Activated T-cell treated with anti-CD3 and anti-CD28 coated beads, Interleukin-2, amount 50 U/mL, for 48 hours (primary cell): ENCODE results near the gene TMEM140.
"Not testable (repeated sequence)": the region's sequence is repeated elsewhere in the genome, so short reads cannot be mapped to it uniquely, and the experiment has no call there.

Experiments used
- DNase-seq, 2 experiments: peaks; one replicate each; pipeline ENCODE4 v3.0.0-alpha.2; 2020

The TMEM140 gene

DNA sequence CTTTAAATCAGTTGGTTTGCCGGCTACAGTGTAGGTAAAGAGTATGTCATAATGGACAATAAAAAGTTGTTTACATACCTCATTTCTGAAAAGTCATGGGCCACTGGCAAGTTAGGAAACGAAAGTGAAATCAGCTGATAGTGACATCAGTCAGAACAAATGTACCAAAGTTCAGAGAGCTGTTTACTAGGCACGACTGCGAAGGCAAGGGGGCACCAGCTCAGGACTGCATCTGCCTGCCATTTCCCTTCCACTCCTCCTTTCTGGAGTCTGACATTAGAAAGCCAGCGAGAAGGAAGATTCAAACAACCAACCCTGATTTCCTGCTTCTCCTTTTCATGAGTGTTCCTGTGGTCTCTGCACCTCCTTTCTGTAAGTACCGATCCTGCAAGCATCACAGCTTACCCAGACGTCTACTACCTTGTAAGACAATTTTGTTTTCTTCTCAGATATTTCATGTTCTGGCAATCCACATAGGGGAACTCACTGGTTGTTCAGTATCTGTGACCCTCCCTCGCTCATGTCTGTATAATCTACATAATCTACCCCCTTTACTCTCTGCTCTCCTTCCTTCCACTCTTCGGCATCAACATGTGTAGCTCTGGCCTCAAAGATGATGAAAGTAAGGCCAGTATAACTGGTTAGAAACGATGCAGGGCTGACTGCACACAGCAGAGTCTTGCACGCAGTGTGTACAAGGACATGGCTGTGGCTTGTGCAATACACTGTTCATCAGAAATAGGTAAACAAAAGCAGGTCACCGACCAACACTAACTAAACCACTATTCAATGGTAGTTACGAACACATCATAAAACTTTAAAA lies at the start of gene TMEM140:
TMEM140 (plus strand) TSS at position 174 of the 823 bp plus-strand sequence. CDS start 16,370 bp downstream, outside the sequence.
- peak; percentile 64 to 66 for DNase-seq

DNA sequence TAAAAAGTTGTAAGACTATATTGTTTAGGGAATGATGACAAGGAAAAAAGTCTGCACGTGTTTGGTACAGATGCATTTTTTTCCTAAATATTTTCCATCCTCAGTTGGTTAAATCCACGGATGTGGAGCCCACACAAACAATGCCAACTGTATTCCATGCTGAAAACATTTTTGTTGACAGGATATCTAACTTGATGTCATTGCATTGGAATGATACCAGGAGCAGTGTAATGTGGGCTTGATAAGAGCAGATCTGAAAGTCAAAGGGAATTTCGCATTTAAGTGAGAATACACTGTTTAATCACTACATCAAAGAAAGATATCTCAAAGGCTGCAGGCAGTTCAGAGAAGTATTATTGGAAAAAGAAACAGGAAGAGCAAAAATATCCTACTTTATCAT lies 49.5 kb upstream of the TMEM140 start:
- no peak for DNase-seq

DNA sequence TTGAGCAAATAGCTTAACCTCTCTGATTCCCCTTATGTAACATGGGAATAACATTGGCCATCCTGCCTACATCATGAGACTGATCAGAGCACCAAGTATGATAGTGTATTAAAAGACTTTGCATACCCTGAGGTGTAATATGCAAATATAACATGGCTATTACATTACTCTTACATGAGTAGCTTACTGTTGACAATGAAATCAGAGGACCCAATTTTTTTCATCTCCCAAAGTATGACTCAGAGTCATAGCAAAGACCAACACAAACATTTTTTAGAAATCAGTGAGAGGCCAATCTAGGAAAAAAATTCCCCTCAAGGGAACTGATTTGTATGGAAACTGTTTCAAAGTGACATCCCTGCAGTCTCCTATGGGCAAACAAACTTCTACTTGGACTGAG lies 47.0 kb upstream of the TMEM140 start:
- no peak for DNase-seq

DNA sequence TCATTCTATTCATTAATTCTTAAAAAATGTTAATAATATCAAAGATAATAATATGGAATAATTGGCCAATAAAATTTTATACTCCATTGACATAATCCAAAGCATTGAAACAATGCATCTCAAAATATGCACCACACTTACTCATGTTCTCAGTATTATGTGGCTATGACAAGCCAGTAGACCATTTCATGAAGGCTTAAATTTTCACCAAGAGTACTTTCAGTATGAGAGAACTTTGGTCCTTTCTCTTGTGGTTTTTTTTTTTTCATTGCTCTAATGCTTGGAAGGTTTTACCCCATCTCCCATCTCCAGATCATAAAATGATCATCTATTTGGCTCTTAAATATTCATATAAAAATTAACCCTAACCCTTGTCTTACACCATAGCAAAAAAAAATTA lies 45.5 kb upstream of the TMEM140 start:
- DNase-seq: no peak

DNA sequence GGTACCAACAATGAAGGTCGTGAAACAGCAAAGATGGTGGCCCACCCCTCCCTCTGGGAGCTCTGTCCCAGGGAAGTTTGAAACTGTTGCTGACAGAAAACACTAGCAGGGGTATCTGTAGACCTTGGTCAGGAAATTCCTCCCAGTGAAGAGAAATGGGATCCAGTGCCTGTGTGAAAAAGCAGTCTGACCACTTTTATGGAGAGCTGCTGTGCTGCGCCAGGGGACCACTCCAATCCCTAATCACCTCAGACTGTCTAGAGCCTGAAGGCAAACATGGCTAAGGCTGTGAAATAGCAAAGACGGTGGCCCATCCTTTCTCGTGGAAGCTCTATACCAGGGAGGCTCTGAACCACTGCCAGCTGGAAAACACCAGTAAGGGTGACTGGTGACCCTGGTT lies 38.3 kb upstream of the TMEM140 start:
- DNase-seq: no peak

DNA sequence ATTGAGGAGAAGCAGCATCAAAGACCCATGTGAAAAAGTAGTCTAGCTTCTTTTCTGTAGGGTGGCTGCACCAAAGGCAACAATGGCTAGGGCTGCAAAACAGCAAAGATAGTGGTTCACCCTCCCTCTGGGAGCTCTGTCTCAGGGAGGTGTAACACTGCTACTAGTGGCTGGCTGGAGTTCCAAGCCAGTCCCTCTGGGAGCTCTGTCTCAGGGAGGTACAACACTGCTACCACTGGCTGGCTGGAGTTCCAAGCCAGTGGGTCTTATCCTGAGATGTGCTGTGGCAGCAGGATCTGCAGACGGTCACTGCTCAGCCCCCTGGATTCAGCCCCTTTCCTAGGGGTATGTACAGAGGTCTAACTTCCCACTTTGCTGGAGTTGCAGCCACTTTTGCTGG lies 37.9 kb upstream of the TMEM140 start:
- no peak for DNase-seq

DNA sequence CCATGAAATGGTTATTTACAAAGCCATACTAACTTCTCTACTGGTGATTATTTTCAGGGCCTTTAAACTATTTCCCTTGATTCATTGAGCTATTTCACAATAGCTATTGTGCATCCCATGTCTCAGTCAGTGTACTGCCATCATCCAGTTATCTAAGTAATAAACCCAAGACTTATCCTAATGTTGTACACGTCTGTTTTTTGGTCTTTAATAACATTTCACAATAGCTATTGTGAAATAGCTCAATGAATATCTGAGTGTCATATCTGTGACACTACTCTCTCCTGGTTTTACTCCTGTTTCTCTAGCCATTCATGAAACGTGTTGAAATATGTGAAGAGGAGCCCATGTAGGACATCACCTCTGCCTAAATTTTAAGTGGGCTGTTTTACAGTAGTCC lies 36.5 kb upstream of the TMEM140 start:
- DNase-seq: no peak

DNA sequence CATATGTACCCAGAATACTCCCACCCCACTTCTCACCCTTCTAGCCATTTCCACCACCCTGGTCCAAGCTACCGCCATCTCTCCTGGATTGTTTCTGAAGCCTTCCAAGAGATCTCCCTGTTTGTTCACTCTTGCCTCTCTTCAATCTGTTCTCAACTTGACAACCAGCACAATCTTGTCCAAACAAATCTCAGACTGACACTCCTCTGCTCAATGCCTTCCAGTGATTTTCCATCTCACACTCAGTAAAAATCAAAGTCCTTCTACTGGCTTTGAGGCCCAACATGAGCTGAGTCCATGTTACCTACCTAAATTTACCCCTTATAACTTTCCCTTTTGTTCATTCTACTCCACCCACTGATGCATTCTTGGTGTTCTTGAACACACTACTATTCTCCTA lies 33.2 kb upstream of the TMEM140 start:
- DNase-seq: no peak

DNA sequence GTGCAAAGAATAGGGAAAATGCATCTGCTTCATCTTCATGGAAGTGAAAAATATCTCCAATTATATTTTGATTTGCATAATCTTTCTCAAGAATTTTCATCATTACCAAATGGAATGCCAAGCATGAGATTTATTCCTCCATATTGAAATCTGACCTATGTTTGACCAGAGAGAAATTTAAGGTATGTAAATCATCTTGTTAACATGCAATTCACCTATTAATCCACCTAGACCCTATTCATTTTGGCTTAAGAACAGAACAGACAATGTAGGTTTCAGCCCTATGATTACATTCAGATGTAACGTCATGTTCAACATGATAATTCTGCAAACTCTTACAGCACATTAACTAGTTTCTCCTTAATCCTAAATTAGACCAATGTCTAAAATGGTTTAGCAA lies 30.8 kb upstream of the TMEM140 start:
- DNase-seq: no peak

DNA sequence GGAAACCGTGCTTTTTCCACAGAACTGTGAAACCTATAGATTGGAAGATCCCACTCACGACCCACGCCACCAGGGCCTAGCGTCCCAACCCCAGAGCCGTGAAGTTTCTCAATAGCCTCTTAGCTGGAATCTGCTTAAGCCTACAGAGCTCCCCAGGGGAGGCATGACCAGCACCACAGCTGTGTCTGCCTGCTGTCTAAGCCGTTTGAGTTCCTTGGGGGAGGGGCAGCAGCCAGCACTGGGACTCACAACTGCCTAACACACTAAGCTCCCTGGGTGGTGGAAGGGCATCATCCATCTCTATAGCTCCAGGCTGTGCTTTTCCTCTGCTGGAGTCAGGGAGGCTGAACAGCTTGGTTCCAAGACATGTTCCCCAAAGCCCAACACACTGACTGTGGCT lies 26.0 kb upstream of the TMEM140 start:
- no peak for DNase-seq

DNA sequence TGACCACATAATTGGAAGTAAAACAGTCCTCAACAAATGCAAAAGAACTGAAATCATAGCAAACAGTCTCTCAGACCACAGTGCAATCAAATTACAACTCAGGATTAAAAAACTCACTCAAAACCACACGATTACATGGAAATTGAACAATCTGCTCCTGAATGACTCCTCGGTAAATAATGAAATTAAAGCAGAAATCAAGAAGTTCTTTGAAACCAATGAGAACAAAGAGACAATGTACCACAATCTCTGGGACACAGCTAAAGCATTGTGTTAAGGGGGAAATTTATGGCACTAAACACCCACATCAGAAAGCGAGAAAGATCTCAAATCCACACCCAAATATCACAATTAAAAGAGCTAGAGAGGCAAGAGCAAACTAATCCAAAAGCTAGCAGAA lies 23.2 kb upstream of the TMEM140 start:
- not testable (repeated sequence) for DNase-seq

DNA sequence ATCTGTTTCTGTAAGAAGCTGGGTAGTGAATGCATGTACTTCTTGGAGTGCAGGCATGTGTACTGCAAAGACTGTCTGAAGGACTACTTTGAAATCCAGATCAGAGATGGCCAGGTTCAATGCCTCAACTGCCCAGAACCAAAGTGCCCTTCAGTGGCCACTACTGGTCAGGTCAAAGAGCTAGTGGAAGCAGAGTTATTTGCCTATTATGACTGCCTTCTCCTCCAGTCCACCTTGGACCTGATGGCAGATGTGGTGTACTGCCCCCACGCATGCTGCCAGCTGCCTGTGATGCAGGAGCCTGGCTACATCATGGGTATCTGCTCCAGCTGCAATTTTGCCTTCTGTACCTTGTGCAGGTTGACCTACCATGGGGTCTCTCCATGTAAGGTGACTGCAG lies 18.9 kb upstream of the TMEM140 start:
- no peak for DNase-seq

DNA sequence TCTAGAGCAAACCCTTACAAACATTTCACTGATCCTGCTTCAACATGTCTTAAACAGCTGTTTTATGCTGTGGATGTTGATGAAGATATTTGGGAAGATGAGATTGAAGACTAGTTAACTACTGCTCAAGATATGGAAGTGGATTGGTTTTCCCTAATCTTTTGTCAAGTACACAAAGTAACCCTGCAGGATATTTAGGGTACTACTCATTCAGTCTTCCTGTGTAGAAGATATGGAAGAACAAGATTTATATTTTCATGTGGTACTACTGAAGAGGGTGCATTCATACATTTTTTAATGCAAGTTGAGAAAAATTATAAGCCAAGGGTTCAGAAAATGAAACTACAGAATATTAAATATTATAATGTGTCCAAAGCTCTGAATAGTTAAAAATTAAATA lies 18.3 kb upstream of the TMEM140 start:
- DNase-seq: no peak

DNA sequence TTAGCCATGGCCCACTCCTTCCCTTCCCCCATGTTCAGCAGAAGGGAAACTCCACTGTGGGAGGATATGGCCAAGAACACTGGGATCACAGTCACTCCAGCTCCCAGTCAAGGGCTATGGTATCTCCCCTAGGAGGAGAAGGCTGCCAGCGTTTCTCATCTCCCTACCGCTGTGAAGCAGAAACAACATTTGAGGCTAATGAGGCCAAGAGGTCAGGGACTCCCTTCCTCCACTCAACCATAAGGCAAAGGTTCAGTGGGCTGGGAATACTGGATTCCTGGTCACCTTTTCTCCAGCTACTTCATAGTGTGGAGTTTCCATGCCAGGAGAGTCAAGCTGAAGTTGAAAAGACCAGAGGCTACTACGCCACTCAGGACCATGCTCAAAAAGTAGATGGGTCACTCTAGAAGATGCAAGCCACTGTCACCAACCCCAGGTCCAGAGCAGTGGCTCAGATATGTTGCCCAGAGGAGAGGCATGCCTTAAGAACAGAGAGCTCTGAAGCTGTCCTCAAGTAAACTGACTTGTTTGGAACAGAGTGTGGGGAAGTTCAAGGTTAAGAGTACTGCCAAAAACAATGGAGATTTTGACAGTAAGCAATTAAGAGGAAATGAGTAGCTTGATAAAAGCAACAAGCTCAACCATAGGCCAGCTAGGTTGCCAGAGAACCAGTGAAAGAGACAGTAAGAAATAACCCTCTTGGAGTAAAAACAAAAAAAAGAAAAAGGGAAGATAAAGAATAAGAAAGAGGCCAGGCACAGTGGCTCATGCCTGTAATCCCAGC lies 3.8 kb upstream of the TMEM140 start:
- DNase-seq: no peak

DNA sequence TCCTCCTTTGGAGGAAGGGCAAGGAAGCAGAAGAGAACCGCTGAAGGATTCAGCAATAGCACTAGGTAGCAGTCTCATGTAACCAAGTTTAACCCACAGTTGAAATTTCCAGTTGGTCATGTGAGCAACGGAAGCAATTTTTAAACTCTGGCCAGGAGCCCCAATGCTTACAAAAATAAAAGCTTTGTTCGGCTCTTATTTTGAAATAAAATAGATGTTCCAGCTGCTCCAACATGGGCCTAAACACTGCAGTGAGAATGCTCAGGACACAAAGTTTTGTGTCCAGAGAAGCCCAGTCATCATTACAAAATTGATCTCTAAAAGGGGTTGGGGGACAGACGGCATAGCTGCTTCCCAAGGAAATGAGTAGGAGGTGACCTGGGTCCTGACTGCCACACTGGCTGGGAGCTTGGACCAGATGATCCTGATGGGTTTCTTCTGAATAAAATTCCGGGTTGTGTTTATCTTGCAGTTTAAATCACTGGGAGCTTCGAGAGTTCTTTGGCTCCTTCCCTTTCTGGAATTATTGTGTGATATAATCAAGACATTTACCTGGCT lies 452 bp upstream of the TMEM140 start:
- peak in 1 of 2 experiments; percentile 36 for DNase-seq

DNA sequence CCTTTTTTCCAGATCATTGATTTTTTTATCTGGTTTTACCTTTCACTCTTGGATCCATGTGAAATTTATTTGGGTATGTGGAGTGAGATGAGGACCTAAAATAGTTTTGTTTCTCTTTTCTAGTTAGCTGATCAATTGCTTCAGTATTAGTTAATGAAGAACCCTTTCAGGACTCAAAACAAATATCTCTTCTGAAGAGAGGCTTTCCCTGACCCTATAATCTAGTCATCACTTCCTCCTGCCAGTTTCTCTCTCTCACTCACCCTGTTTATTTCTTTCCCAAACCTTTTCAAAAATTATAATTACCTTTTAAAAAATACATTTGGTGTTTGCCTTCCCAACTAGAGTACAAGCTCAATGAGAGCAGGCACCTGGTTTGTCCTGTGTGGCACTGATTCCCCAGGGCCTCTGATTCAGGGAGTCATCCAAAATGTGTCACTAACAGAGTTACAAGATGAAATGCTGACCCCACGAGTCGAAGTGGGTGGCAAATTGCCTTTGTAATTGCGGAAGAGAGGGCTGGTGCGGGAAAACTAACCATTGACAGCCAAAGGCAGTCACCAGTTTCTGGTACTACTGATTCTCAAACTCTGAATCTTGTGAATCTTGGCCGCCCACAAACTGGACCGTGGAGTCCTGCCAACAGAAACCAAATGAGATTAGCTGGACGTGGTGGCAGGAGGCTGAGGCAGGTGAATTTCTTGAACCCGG lies 2.4 kb downstream of the TMEM140 start:
- DNase-seq: no peak

DNA sequence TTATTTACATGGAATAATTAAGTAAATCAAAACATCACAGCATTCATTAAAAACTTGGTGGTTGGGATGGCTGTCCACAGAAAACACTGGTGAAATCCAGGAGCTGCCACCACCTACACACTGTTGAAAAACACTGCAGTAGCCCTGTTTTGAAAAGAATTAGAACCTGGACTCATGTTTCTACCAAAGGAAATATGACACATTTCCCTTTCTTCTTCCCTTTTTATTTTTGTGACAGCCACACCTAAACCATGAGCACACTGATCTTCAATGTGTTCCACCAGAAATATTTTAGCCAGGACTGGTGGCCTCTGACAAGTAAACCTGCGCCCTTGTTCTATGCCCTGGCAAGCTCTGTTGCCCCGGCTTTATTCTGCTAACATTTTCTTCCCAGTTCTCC lies 3.3 kb downstream of the TMEM140 start:
- DNase-seq: no peak

DNA sequence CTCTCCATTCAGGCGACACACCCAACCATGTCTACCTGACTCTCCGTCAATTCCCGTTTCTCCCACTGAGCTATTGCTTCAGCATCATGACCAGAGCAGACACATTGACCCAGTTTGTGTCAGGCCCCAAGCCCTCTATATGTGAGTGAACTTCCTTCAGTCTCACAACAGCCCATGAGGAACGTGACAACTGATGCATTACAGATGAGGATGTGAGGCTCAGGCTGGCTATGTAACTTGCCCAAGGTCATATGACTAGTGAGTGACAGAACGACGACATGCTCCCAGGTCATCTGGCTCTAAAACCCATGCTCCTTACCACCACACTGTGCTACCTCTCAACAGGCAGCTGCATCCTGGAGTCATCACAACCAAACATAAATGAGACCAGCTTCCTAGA lies 3.7 kb downstream of the TMEM140 start:
- DNase-seq: no peak

DNA sequence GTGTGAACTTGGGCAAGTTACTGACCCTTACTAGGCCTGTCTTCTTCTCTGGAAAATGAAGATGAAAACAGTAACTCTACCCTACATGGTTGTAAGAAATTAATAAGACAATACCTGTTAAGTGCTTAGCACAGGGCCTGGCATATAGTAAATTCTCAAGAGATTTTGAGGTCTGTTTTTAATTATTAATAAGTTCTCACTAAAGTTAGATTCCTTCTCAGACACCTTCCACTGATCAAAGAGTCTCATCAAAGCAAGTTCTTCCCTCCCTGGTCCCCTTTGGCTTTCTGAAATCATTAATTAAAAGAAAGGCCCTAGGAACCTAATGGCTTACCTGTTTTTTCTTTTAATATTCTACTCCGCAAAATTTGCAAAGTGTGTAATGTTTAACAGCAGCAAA lies 4.6 kb downstream of the TMEM140 start:
- no peak for DNase-seq

DNA sequence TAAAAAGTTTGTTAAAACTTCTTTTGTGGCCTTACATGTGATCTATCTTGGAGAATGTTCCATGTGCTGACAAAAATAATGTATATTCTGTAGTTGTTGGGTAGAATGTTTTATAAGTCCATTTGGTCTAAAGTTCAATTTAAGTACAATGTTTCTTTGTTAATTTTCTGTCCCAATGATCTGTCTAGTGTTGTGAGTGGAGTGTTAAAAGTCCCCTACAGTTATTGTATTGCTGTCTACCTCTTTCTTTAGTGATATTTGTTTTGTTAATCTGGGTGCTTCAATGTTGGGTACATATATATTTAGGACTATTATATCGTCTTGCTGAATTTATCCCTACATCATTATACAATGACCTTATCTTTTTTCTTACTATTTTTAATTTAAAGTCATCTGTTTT lies 6.9 kb downstream of the TMEM140 start:
- DNase-seq: no peak

DNA sequence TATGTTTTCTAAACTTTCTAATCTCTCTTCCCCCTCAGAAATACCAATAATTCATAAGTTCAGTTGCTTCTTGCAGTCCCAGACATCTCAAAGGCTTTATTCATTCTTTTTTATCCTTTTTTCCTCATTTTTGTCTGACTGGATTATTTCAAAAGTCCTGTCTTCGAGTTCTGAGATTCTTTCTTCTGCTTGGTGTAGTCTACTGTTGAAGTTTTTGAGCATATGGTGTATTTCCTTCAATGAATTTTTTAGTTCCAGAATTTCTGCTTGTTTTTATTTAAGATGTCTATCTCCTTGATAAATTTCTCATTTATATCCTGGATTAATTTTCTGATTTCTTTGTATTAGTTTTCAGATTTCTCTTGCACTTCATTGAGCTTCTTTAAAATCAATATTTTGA lies 8.4 kb downstream of the TMEM140 start:
- DNase-seq: no peak

DNA sequence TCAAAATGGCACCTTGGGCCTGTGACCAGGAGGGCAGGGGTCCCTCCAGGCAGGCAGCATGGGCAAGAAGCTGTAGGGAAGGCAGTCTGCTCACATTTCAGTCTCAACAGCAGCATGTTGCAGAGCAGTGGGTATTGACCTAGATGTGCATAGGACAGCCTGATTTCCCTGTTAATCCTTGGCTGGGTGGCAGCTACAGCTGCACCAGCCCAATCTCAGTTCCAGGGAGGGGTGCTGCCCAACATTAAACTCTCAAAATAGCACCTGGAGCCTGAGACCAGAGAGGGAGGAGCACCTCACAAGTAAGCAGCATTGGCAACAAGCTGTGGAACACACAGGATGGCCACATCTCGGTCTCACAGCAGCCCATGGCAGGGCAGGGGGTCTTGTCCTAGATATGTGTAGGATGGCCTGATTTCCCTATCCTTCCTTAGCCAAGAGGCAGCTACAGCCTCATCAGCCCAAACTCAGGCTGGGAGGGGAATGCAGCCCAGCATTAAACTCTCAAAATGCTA lies 10.3 kb downstream of the TMEM140 start:
- DNase-seq: no peak

DNA sequence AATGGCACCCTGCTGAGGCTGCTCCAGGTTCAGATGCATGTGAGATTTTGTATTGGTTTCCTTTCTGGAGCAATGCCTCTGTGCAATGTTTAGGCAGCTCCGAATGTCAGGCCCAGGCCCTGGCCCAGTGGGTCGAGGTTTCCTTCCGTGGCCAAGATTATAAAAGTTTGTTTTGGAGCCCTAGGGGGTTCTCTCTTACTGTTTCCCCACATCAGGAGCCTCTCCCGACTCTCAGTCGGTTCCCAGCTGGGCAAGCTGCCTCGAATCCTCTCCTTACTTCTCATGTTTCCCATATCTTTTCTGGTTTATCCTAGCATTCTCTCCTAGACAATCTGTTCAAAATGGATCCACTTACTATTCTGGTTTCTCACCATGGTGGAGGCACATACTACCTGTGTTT lies 11.0 kb downstream of the TMEM140 start:
- DNase-seq: no peak
